Tibial nerve (tissue), 4 donors: ENCODE results near the gene POLD4.

Experiments
- EP300 ChIP-seq, 2 donors: sonication (generic); formaldehyde crosslinking; IDR thresholded peaks; one replicate each; pipeline ENCODE4 v1.6.1; 2017; ENCODE audit warnings: antibody characterized with exemption in 2 of 2, mild to moderate bottlenecking in 1 of 2
- POLR2A ChIP-seq, 2 donors: fragments of 450-650 bp; IDR thresholded peaks; one replicate each; pipeline ENCODE4 v1.6.1; 2017; ENCODE audit warnings: antibody characterized with exemption in 2 of 2, mild to moderate bottlenecking in 2 of 2, moderate library complexity in 2 of 2
- TF ChIP-seq, protein P1 (sequence below), 5 experiments: fragments of 200-600 bp in 3 of 5; fragments of 450-650 bp in 2 of 5; sonication (generic) in 3 of 5; IDR thresholded peaks; one replicate each; pipeline ENCODE4 v1.5.1; 2016 to 2019; ENCODE audit warnings: antibody characterized with exemption in 5 of 5, mild to moderate bottlenecking in 3 of 5, moderate library complexity in 2 of 5

DNA sequence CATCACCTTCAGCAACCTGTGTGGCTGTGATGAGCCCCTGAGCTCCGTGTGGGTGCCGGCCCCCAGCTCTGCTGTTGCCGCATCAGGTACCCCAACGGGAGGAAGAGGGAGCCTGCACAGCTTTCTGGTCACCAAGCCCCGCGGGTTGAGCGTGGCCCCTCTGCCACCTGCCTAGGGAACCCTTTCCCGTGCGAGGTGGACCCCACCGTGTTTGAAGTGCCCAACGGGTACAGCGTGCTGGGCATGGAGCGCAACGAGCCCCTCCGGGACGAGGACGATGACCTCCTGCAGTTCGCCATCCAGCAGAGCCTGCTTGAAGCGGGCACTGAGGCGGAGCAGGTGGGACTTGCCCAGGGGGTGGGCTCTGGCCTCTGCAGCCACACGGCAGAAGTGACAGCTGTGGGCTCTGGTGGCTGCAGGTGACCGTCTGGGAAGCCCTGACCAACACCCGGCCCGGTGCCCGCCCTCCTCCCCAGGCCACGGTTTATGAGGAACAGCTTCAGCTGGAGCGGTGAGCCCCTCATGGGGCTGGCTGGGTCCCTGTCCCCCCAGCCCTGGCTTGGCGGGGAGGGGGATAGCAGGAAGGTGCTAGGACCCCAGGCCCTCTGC, 51.9 kb downstream of the POLD4 start:
- TF ChIP-seq, protein P1, sequence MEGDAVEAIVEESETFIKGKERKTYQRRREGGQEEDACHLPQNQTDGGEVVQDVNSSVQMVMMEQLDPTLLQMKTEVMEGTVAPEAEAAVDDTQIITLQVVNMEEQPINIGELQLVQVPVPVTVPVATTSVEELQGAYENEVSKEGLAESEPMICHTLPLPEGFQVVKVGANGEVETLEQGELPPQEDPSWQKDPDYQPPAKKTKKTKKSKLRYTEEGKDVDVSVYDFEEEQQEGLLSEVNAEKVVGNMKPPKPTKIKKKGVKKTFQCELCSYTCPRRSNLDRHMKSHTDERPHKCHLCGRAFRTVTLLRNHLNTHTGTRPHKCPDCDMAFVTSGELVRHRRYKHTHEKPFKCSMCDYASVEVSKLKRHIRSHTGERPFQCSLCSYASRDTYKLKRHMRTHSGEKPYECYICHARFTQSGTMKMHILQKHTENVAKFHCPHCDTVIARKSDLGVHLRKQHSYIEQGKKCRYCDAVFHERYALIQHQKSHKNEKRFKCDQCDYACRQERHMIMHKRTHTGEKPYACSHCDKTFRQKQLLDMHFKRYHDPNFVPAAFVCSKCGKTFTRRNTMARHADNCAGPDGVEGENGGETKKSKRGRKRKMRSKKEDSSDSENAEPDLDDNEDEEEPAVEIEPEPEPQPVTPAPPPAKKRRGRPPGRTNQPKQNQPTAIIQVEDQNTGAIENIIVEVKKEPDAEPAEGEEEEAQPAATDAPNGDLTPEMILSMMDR (IDR thresholded peaks at IDR 0.05) = no peak
- TF ChIP-seq EP300 (IDR thresholded peaks at IDR 0.05) (no peak), POLR2A (IDR thresholded peaks at IDR 0.05) (no peak)
